Subcutaneous abdominal adipose tissue (tissue), 5 donors: Measurements from ENCODE around the gene ZNF32.

Source experiments
- H3K27ac ChIP-seq: one replicate; pipeline ENCODE4 v1.7.0; 2013; ENCODE audit warnings: low read depth, mild to moderate bottlenecking, inconsistent platforms, low read length, moderate library complexity
- H3K27me3 ChIP-seq, 5 donors: one replicate each; pipeline ENCODE4 v1.7.0; 2013; ENCODE audit warnings: low read length in 5 of 5, inconsistent platforms in 1 of 5; ENCODE audit not compliant: control insufficient read depth in 5 of 5, insufficient read depth in 4 of 5
- H3K36me3 ChIP-seq, 5 donors: one replicate each; pipeline ENCODE4 v1.7.0; 2013; ENCODE audit warnings: low read length in 5 of 5; ENCODE audit not compliant: control insufficient read depth in 5 of 5, insufficient read depth in 5 of 5
- H3K4me1 ChIP-seq, 5 donors: one replicate each; pipeline ENCODE4 v1.7.0; 2013; ENCODE audit warnings: low read length in 5 of 5, mild to moderate bottlenecking in 3 of 5, moderate library complexity in 1 of 5; ENCODE audit not compliant: control insufficient read depth in 5 of 5, insufficient read depth in 5 of 5
- H3K4me3 ChIP-seq, 5 donors: one replicate each; pipeline ENCODE4 v1.7.0; 2013; ENCODE audit warnings: low read length in 5 of 5, low read depth in 1 of 5
- H3K9ac ChIP-seq, 5 donors: one replicate each; pipeline ENCODE4 v1.7.0; 2013; ENCODE audit warnings: low read length in 5 of 5, mild to moderate bottlenecking in 4 of 5, moderate library complexity in 3 of 5
- H3K9me3 ChIP-seq, 5 donors: one replicate each; pipeline ENCODE4 v1.7.0; 2013; ENCODE audit warnings: low read length in 5 of 5; ENCODE audit not compliant: control insufficient read depth in 5 of 5
- donor health status: healthy.
- donor health status: healthy.
- donor health status: healthy.
- donor health status: healthy.
- donor health status: healthy.

The ZNF32 gene

GRCh38 chr10:43648398-43649184, at the start of gene ZNF32:
ZNF32 (minus strand) TSS chr10:43648881; CDS start chr10:43646133, 2,748 bp downstream.
- peak within 1 kb of the TSS; percentile 65 for H3K27ac ChIP-seq
- peak within 1 kb of the TSS; percentile 87 to 95 (median 88) for H3K9ac ChIP-seq
- peaks cover 27 to 32% (median 31%) of the 10 kb centered on the region in 5 donors for H3K9me3 ChIP-seq
- peaks cover 2 to 21% (median 16%) of the 10 kb centered on the region in 5 donors for H3K4me1 ChIP-seq
- peak within 1 kb of the TSS; percentile 81 to 86 (median 83) for H3K4me3 ChIP-seq
- H3K27me3 ChIP-seq: no peaks in the 10 kb centered on the region
- H3K36me3 ChIP-seq: peaks cover 24 to 29% (median 24%) of the 10 kb centered on the region in 5 donors

DNA sequence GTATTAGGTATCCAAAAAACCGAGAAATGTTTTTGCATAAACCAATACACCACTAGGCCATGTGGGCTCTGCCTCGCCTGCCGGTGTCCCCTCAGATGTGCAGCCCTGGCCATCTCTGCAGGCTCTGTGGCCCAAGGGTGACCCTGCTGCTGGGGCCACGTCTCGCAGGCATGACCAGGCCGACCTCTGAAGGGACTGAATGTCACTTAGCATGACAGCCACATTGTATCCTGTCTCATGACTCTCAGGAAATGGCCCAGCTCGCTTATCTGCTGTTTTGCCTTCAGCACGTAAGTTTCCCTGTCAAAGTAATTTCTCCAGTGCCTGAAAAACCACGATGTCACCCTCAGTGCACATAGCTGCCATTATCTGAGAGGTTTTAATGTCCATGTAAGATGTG, 49.5 kb upstream of the ZNF32 start:
- H3K9me3 ChIP-seq: no peaks in the 10 kb centered on the region
- no peaks in the 10 kb centered on the region for H3K27me3 ChIP-seq
- H3K4me3 ChIP-seq: no peak overlapping the region
- H3K4me1 ChIP-seq: peaks cover 0 to 45% (median 7%) of the 10 kb centered on the region in 5 donors
- H3K27ac ChIP-seq: no peak overlapping the region
- no peaks in the 10 kb centered on the region for H3K36me3 ChIP-seq
- no peak overlapping the region for H3K9ac ChIP-seq

- H3K9ac ChIP-seq: no peak overlapping the region
- H3K27ac ChIP-seq: no peak overlapping the region
- H3K4me1 ChIP-seq: peaks cover 0 to 47% (median 13%) of the 10 kb centered on the region in 5 donors
- no peaks in the 10 kb centered on the region for H3K9me3 ChIP-seq
- H3K27me3 ChIP-seq: no peaks in the 10 kb centered on the region
- H3K36me3 ChIP-seq: no peaks in the 10 kb centered on the region
- H3K4me3 ChIP-seq: no peak overlapping the region
Observed at GRCh38 chr10:43696909-43697483, 48.3 kb upstream of the ZNF32 start.

- peaks cover 0 to 58% (median 22%) of the 10 kb centered on the region in 5 donors for H3K4me1 ChIP-seq
Observed at GRCh38 chr10:43695730-43696129, 47.0 kb upstream of the ZNF32 start.

GRCh38 chr10:43695321-43695720, 46.6 kb upstream of the ZNF32 start:
- no peak overlapping the region for H3K4me3 ChIP-seq

More at GRCh38 chr10:43695730-43696129, 47.0 kb upstream of the ZNF32 start:
- Histone ChIP-seq H3K36me3 (no peaks in the 10 kb centered on the region), H3K27me3 (no peaks in the 10 kb centered on the region), H3K9me3 (no peaks in the 10 kb centered on the region), H3K9ac (no peak overlapping the region), H3K4me3 (no peak overlapping the region), H3K27ac (no peak overlapping the region)

DNA sequence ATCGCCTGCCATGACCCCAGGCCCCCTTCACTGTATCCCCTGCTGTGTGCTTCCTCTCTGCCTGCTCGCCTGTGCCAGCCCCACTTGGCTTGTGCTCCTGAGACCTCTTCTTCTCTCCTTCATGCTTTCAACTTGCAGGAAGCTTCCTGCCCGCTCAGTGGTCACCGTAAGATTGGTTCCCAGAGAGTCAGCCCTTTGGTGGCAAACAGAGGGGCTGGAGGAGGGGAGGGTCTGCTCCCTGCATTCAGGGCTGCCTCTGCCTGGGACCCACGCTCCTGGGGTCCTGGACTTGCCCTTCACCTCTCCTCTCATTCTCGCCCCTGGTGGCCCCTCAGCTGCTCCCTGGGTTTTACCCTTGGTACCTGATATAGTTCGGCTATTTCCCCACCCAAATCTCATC, 45.8 kb upstream of the ZNF32 start:
- no peak overlapping the region for H3K9ac ChIP-seq
- H3K27ac ChIP-seq: no peak overlapping the region
- no peak overlapping the region for H3K4me3 ChIP-seq
- no peaks in the 10 kb centered on the region for H3K36me3 ChIP-seq
- H3K9me3 ChIP-seq: no peaks in the 10 kb centered on the region
- peaks cover 2 to 64% (median 33%) of the 10 kb centered on the region in 5 donors for H3K4me1 ChIP-seq
- no peaks in the 10 kb centered on the region for H3K27me3 ChIP-seq

More at GRCh38 chr10:43695321-43695720, 46.6 kb upstream of the ZNF32 start:
- Histone ChIP-seq H3K27me3 (no peaks in the 10 kb centered on the region), H3K9ac (no peak overlapping the region), H3K4me1 (peaks cover under 1 to 63% (median 26%) of the 10 kb centered on the region in 5 donors), H3K27ac (no peak overlapping the region), H3K9me3 (no peaks in the 10 kb centered on the region), H3K36me3 (no peaks in the 10 kb centered on the region)

- Histone ChIP-seq H3K9me3 (no peaks in the 10 kb centered on the region), H3K27me3 (no peaks in the 10 kb centered on the region), H3K9ac (no peak overlapping the region), H3K36me3 (no peaks in the 10 kb centered on the region), H3K27ac (no peak overlapping the region), H3K4me1 (peaks cover 2 to 61% (median 38%) of the 10 kb centered on the region in 5 donors), H3K4me3 (no peak overlapping the region)
Observed at GRCh38 chr10:43693602-43694001, 44.9 kb upstream of the ZNF32 start.

- no peak overlapping the region for H3K9ac ChIP-seq
- no peak overlapping the region for H3K27ac ChIP-seq
- H3K27me3 ChIP-seq: no peaks in the 10 kb centered on the region
- H3K4me1 ChIP-seq: peaks cover 2 to 49% (median 38%) of the 10 kb centered on the region in 5 donors
- no peaks in the 10 kb centered on the region for H3K9me3 ChIP-seq
- H3K36me3 ChIP-seq: no peaks in the 10 kb centered on the region
- no peak overlapping the region for H3K4me3 ChIP-seq
Observed at GRCh38 chr10:43692051-43692825, 43.6 kb upstream of the ZNF32 start.

DNA sequence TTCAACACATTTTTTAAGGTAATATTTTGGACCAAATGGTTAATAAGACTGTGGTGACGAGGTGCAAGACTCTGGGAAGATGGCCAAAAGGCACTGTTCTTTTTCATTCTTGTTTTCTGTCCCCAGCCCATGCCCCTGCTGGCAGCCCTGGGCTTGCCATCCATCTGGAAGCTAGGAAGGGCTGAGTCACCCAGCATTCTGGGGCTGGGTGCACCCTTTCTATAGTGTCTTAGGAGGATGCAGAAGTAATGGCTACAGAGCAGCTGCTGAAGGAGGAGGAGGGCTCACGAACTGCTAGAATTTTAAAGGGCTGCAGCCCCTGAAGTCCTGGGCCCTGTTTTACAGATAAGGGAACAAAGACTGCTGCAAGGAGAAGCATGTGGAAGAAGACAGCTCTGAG, 42.8 kb upstream of the ZNF32 start:
- no peak overlapping the region for H3K9ac ChIP-seq
- H3K27ac ChIP-seq: no peak overlapping the region
- H3K4me1 ChIP-seq: peaks cover 2 to 42% (median 38%) of the 10 kb centered on the region in 5 donors
- no peaks in the 10 kb centered on the region for H3K27me3 ChIP-seq
- no peaks in the 10 kb centered on the region for H3K36me3 ChIP-seq
- no peak overlapping the region for H3K4me3 ChIP-seq
- H3K9me3 ChIP-seq: no peaks in the 10 kb centered on the region
